SK-N-SH (cell line): ENCODE data around the gene PNKD. TPM values are rescaled to one million over a fixed set of nuclear protein-coding genes. Genes with fewer than 3 reads are reported as not detected.

Experiments used
- CTCF ChIA-PET: fragments of 300-600, 350-600 bp; formaldehyde crosslinking; extraction: SDS; loops from one replicate; lab custom pipeline; 2021; lab: Yijun Ruan, JAX
- POLR2A ChIA-PET: fragments of 350-600 bp; sonication (Branson Sonifier 250); formaldehyde crosslinking; extraction: SDS; loops from one replicate; lab custom pipeline; 2020; ENCODE audit warnings: antibody characterized with exemption, inconsistent platforms; lab: Yijun Ruan, JAX
- DNase-seq: peaks from one replicate; pipeline ENCODE4 v3.0.0; 2012
- H2AFZ ChIP-seq: fragments of 200-600 bp; sonication (generic); 2 replicates; pipeline ENCODE4 v1.8.1; 2016; ENCODE audit warnings: antibody characterized with exemption, mild to moderate bottlenecking, low read depth
- H3F3A ChIP-seq: fragments of 200-600 bp; sonication (generic); replicated peaks from 2 replicates; pipeline ENCODE3; 2016; ENCODE audit warnings: antibody characterized with exemption, mild to moderate bottlenecking; ENCODE audit not compliant: insufficient read depth
- H3K27ac ChIP-seq, 2 experiments: fragments of 200-500 bp in 1 of 2; fragments of 200-600 bp in 1 of 2; sonication (Bioruptor generic) in 1 of 2; sonication (generic), shearing (Covaris generic) in 1 of 2; 2 replicates each; pipeline versions ENCODE4 v1.5.1 to v1.6.1; 2014 to 2016; ENCODE audit warnings: low read depth in 2 of 2, inconsistent platforms in 1 of 2, low read length in 1 of 2, mild to moderate bottlenecking in 1 of 2, mixed read lengths in 1 of 2
- H3K27me3 ChIP-seq: fragments of 200-600 bp; sonication (generic), shearing (Covaris generic); 2 replicates; pipeline ENCODE4 v1.6.1; 2016; ENCODE audit warnings: mixed run types; ENCODE audit not compliant: insufficient read depth
- H3K36me3 ChIP-seq, 2 experiments: fragments of 200-500 bp in 1 of 2; fragments of 200-600 bp in 1 of 2; sonication (Bioruptor generic) in 1 of 2; sonication (generic) in 1 of 2; replicated peaks in 1 of 2; 2 replicates each; pipeline versions ENCODE3 to v1.5.1; 2014 to 2016; ENCODE audit warnings: low read length in 1 of 2, mild to moderate bottlenecking in 1 of 2; ENCODE audit not compliant: insufficient read depth in 2 of 2, control insufficient read depth in 1 of 2
- H3K4me1 ChIP-seq, 2 experiments: fragments of 200-500 bp in 1 of 2; fragments of 200-600 bp in 1 of 2; sonication (Bioruptor generic) in 1 of 2; sonication (generic), shearing (Covaris generic) in 1 of 2; 2 replicates each; pipeline versions ENCODE4 v1.5.1 to v1.6.1; 2014 to 2016; ENCODE audit warnings: low read depth in 1 of 2, low read length in 1 of 2, mixed run types in 1 of 2; ENCODE audit not compliant: insufficient read depth in 2 of 2, control insufficient read depth in 1 of 2
- H3K4me2 ChIP-seq: fragments of 200-600 bp; sonication (generic), shearing (Covaris generic); 2 replicates; pipeline ENCODE4 v1.6.1; 2017; ENCODE audit warnings: mixed run types
- H3K4me3 ChIP-seq, 2 experiments: fragments of 200-500 bp in 1 of 2; fragments of 200-600 bp in 1 of 2; sonication (Bioruptor generic) in 1 of 2; sonication (generic), shearing (Covaris generic) in 1 of 2; 2 replicates each; pipeline versions ENCODE4 v1.5.1 to v1.8.1; 2014 to 2016; ENCODE audit warnings: low read depth in 2 of 2, inconsistent platforms in 1 of 2, low read length in 1 of 2, mild to moderate bottlenecking in 1 of 2, mixed read lengths in 1 of 2, moderate library complexity in 1 of 2
- H3K79me2 ChIP-seq: fragments of 200-600 bp; sonication (generic); 2 replicates; pipeline ENCODE4 v1.8.1; 2017; ENCODE audit warnings: mild to moderate bottlenecking; ENCODE audit not compliant: insufficient read depth
- H3K9ac ChIP-seq: fragments of 200-600 bp; sonication (generic); 2 replicates; pipeline ENCODE4 v1.6.1; 2017; ENCODE audit warnings: mixed run types
- H3K9me2 ChIP-seq: fragments of 200-600 bp; sonication (generic); 2 replicates; pipeline ENCODE4 v1.6.1; 2017; ENCODE audit warnings: mixed run types
- H3K9me3 ChIP-seq: fragments of 200-600 bp; sonication (generic); 2 replicates; pipeline ENCODE4 v1.6.1; 2017; ENCODE audit warnings: mixed run types, mild to moderate bottlenecking, moderate library complexity
- H4K20me1 ChIP-seq: fragments of 200-600 bp; sonication (generic); 2 replicates; pipeline ENCODE4 v1.6.1; 2017; ENCODE audit warnings: mild to moderate bottlenecking, mixed run types; ENCODE audit not compliant: insufficient read depth
- ELF1 ChIP-seq: IDR thresholded peaks from 2 replicates; pipeline ENCODE4 v1.4.0; 2012
- IRF3 ChIP-seq: fragments of 150-350 bp; IDR thresholded peaks from 2 replicates; pipeline ENCODE4 v1.6.1; 2016; ENCODE audit warnings: mild to moderate bottlenecking, low read depth, low read length
- REST ChIP-seq: IDR thresholded peaks from 2 replicates; pipeline ENCODE4 v1.6.1; 2012; ENCODE audit warnings: mild to moderate bottlenecking, low read depth, low read length, moderate library complexity
- USF2 ChIP-seq: fragments of 150-350 bp; IDR thresholded peaks from 2 replicates; pipeline ENCODE4 v1.6.1; 2017; ENCODE audit warnings: antibody characterized with exemption, low read length, low read depth, borderline replicate concordance
- WGBS: methylation state at CpG from one replicate; pipeline ENCODE4 v1.1.6; 2017; ENCODE audit warnings: low lambda C conversion rate; 5-methylcytosine and 5-hydroxymethylcytosine counted together
- polyA plus RNA-seq, 3 experiments: library from polyadenylated mRNA; depleted of rRNA; stranded (reverse); fragments of >200 nt; gene quantifications; 2 replicates each; pipeline ENCODE4 v1.2.3, GENCODE V29; 2012

PNKD gene
- polyA plus RNA-seq, 1 of the 3 experiments (the other 2 are of a cell fraction): 101 TPM

GRCh38 chr2:218306184-218306920 lies 36.0 kb downstream of the PNKD start:
- H3K27me3 ChIP-seq: no peaks in the 10 kb centered on the region
- no peaks in the 10 kb centered on the region for H3K9me2 ChIP-seq
- no peaks in the 10 kb centered on the region for H3K36me3 ChIP-seq
- H2AFZ ChIP-seq: no peak overlapping the region
- ChIA-PET POLR2A (no interaction called here), CTCF (interaction anchor here (1.4 to 1.6 kb wide), 2 partner anchors 50 to 90 kb away, joined by 4 to 5 read pairs; partner anchors contain the start of gene CATIP)
- 80% methylated on average over 9 of the region's 9 CpGs for WGBS
- DNase-seq: no peak
- H3K4me1 ChIP-seq: no peaks in the 10 kb centered on the region
- no peaks in the 10 kb centered on the region for H3K9me3 ChIP-seq
- H3K4me2 ChIP-seq: no peak overlapping the region
- H3K79me2 ChIP-seq: no peaks in the 10 kb centered on the region
- H3F3A ChIP-seq: no peaks in the 10 kb centered on the region
- no peaks in the 10 kb centered on the region for H4K20me1 ChIP-seq
- H3K27ac ChIP-seq: no peak overlapping the region
- no peak overlapping the region for H3K9ac ChIP-seq
- no peak for TF ChIP-seq USF2
- no peak for TF ChIP-seq REST
- no peak for TF ChIP-seq ELF1
- no peak overlapping the region for H3K4me3 ChIP-seq

- no peaks in the 10 kb centered on the region for H4K20me1 ChIP-seq
- no peaks in the 10 kb centered on the region for H3K36me3 ChIP-seq
- no peaks in the 10 kb centered on the region for H3K9me3 ChIP-seq
- 79% methylated on average over 6 of the region's 6 CpGs for WGBS
- no peaks in the 10 kb centered on the region for H3K4me1 ChIP-seq
- H3K9ac ChIP-seq: no peak overlapping the region
- no peak for TF ChIP-seq IRF3
- TF ChIP-seq, all 33 proteins: peak for 0
- H3K27me3 ChIP-seq: no peaks in the 10 kb centered on the region
- no peaks in the 10 kb centered on the region for H3F3A ChIP-seq
- H3K27ac ChIP-seq: no peak overlapping the region
- ChIA-PET CTCF (interaction anchor here (1.1 to 1.6 kb wide), 3 partner anchors 9 to 89 kb away, joined by 3 to 5 read pairs (median 4); partner anchors contain the start of gene CATIP), POLR2A (no interaction called here)
- H3K9me2 ChIP-seq: no peaks in the 10 kb centered on the region
- H2AFZ ChIP-seq: no peak overlapping the region
- H3K79me2 ChIP-seq: no peaks in the 10 kb centered on the region
- no peak for DNase-seq
- H3K4me2 ChIP-seq: no peak overlapping the region
- H3K4me3 ChIP-seq: no peak overlapping the region
Measured at GRCh38 chr2:218307415-218308090, 37.2 kb downstream of the PNKD start.
